ENCODE data around the gene VIT. TPM values are rescaled to one million over a fixed set of nuclear protein-coding genes. Genes with fewer than 3 reads are reported as not detected.

VIT gene
- polyA plus RNA-seq, 1 of the 3 experiments (the other 2 are of a cell fraction), result not detected

GRCh38 chr2:36819095-36819711 lies 122.7 kb downstream of the VIT start:
- Histone ChIP-seq H3K27me3 (ENCODE audit: insufficient read depth) (no peaks in the 10 kb centered on the region), H3K9me2 (no peaks in the 10 kb centered on the region), H3K9me3 (no peaks in the 10 kb centered on the region), H2AFZ (ENCODE audit: low read depth) (no peak overlapping the region), H3K36me3 (replicated peaks in 1 of 2; ENCODE audit: control insufficient read depth in 1 of 2, insufficient read depth in 2 of 2, low read length in 1 of 2) (no peaks in the 10 kb centered on the region), H4K20me1 (ENCODE audit: insufficient read depth) (no peaks in the 10 kb centered on the region), H3K27ac (ENCODE audit: low read depth in 2 of 2, low read length in 1 of 2) (no peak overlapping the region), H3K4me2 (no peak overlapping the region), H3K4me1 (ENCODE audit: control insufficient read depth in 1 of 2, insufficient read depth in 2 of 2, low read depth in 1 of 2, low read length in 1 of 2) (no peaks in the 10 kb centered on the region), H3K9ac (no peak overlapping the region), H3K4me3 (ENCODE audit: low read depth in 2 of 2, low read length in 1 of 2) (no peak overlapping the region), H3K79me2 (ENCODE audit: insufficient read depth) (no peaks in the 10 kb centered on the region), H3F3A (replicated peaks; ENCODE audit: insufficient read depth) (no peaks in the 10 kb centered on the region)
- CTCF ChIA-PET, result interaction anchor here (0.9 kb wide), 1 partner anchor 12 kb away, joined by 3 read pairs; no protein-coding TSS in a partner anchor
- TF ChIP-seq MAX (IDR thresholded peaks at IDR 0.05; ENCODE audit: low read depth), result no peak
- 77% methylated on average over 4 of the region's 4 CpGs for WGBS (ENCODE audit: low lambda C conversion rate)
- POLR2A ChIA-PET, result no interaction called here
- no peak for DNase-seq

GRCh38 chr2:36820942-36821605 lies 124.6 kb downstream of the VIT start:
- ChIA-PET POLR2A (no interaction called here), CTCF (interaction anchor here (1.0 to 1.8 kb wide), 5 partner anchors 27 to 212 kb away, joined by 3 to 8 read pairs (median 4); no protein-coding TSS in a partner anchor)
- no peak for TF ChIP-seq YY1 (IDR thresholded peaks at IDR 0.05; ENCODE audit: low read depth)
- TF ChIP-seq TEAD4 (IDR thresholded peaks at IDR 0.05; ENCODE audit: borderline replicate concordance, insufficient read depth), result no peak
- no peak for TF ChIP-seq FOSL2 (IDR thresholded peaks at IDR 0.05; ENCODE audit: borderline replicate concordance, low read depth)
- TF ChIP-seq NRF1 (IDR thresholded peaks at IDR 0.05; ENCODE audit: low read depth, low read length), result no peak
- no peak overlapping the region for H3K4me3 ChIP-seq (ENCODE audit: low read depth in 2 of 2, low read length in 1 of 2)
- H4K20me1 ChIP-seq (ENCODE audit: insufficient read depth), result no peaks in the 10 kb centered on the region
- H2AFZ ChIP-seq (ENCODE audit: low read depth), result no peak overlapping the region
- H3K36me3 ChIP-seq (replicated peaks in 1 of 2; ENCODE audit: control insufficient read depth in 1 of 2, insufficient read depth in 2 of 2, low read length in 1 of 2), result no peaks in the 10 kb centered on the region
- no peaks in the 10 kb centered on the region for H3K79me2 ChIP-seq (ENCODE audit: insufficient read depth)
- no peak overlapping the region for H3K4me2 ChIP-seq
- 65% methylated on average over 7 of the region's 7 CpGs for WGBS (ENCODE audit: low lambda C conversion rate)
- no peaks in the 10 kb centered on the region for H3K9me2 ChIP-seq
- no peak overlapping the region for H3K27ac ChIP-seq (ENCODE audit: low read depth in 2 of 2, low read length in 1 of 2)
- DNase-seq, result no peak
- no peaks in the 10 kb centered on the region for H3K9me3 ChIP-seq
- H3K4me1 ChIP-seq (ENCODE audit: control insufficient read depth in 1 of 2, insufficient read depth in 2 of 2, low read depth in 1 of 2, low read length in 1 of 2), result no peaks in the 10 kb centered on the region
- no peak overlapping the region for H3K9ac ChIP-seq
- no peaks in the 10 kb centered on the region for H3F3A ChIP-seq (replicated peaks; ENCODE audit: insufficient read depth)
- H3K27me3 ChIP-seq (ENCODE audit: insufficient read depth), result no peaks in the 10 kb centered on the region

- no peaks in the 10 kb centered on the region for H3K79me2 ChIP-seq (ENCODE audit: insufficient read depth)
- ChIA-PET CTCF (interaction anchor here (1.3 kb wide), 1 partner anchor 20 kb away, joined by 3 read pairs; no protein-coding TSS in a partner anchor), POLR2A (no interaction called here)
- H3K4me3 ChIP-seq (ENCODE audit: low read depth in 2 of 2, low read length in 1 of 2), result no peak overlapping the region
- no peaks in the 10 kb centered on the region for H3K9me2 ChIP-seq
- no peaks in the 10 kb centered on the region; the same call in 1 of the 2 replicates for H3K9me3 ChIP-seq
- no peak overlapping the region for H3K4me2 ChIP-seq
- H3K27me3 ChIP-seq (ENCODE audit: insufficient read depth), result no peaks in the 10 kb centered on the region
- H3K27ac ChIP-seq (ENCODE audit: low read depth in 2 of 2, low read length in 1 of 2), result no peak overlapping the region
- no peak overlapping the region for H3K9ac ChIP-seq
- H3F3A ChIP-seq (replicated peaks; ENCODE audit: insufficient read depth), result no peaks in the 10 kb centered on the region
- H2AFZ ChIP-seq (ENCODE audit: low read depth), result no peak overlapping the region
- DNase-seq, result no peak
- no peaks in the 10 kb centered on the region for H3K36me3 ChIP-seq (replicated peaks in 1 of 2; ENCODE audit: control insufficient read depth in 1 of 2, insufficient read depth in 2 of 2, low read length in 1 of 2)
- 82% methylated on average over 10 of the region's 10 CpGs for WGBS (ENCODE audit: low lambda C conversion rate)
- no peaks in the 10 kb centered on the region for H3K4me1 ChIP-seq (ENCODE audit: control insufficient read depth in 1 of 2, insufficient read depth in 2 of 2, low read depth in 1 of 2, low read length in 1 of 2)
- no peaks in the 10 kb centered on the region for H4K20me1 ChIP-seq (ENCODE audit: insufficient read depth)
- TF ChIP-seq, protein P1, sequence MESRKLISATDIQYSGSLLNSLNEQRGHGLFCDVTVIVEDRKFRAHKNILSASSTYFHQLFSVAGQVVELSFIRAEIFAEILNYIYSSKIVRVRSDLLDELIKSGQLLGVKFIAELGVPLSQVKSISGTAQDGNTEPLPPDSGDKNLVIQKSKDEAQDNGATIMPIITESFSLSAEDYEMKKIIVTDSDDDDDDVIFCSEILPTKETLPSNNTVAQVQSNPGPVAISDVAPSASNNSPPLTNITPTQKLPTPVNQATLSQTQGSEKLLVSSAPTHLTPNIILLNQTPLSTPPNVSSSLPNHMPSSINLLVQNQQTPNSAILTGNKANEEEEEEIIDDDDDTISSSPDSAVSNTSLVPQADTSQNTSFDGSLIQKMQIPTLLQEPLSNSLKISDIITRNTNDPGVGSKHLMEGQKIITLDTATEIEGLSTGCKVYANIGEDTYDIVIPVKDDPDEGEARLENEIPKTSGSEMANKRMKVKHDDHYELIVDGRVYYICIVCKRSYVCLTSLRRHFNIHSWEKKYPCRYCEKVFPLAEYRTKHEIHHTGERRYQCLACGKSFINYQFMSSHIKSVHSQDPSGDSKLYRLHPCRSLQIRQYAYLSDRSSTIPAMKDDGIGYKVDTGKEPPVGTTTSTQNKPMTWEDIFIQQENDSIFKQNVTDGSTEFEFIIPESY (IDR thresholded peaks at IDR 0.05; ENCODE audit: borderline replicate concordance, low read depth), result no peak
- TF ChIP-seq JUND (IDR thresholded peaks at IDR 0.05) (no peak), GABPA (IDR thresholded peaks at IDR 0.05; ENCODE audit: low read depth) (no peak), EZH2phosphoT487 (IDR thresholded peaks at IDR 0.05; ENCODE audit: borderline replicate concordance, low read depth) (no peak), NFIC (IDR thresholded peaks at IDR 0.05; ENCODE audit: borderline replicate concordance) (no peak), TCF12 (IDR thresholded peaks at IDR 0.05) (no peak), GATA2 (CRISPR knock-in tag; IDR thresholded peaks at IDR 0.05) (no peak), MAX (IDR thresholded peaks at IDR 0.05; ENCODE audit: low read depth) (no peak), MEF2A (IDR thresholded peaks at IDR 0.05; ENCODE audit: borderline replicate concordance, low read depth) (no peak), ELF1 (IDR thresholded peaks at IDR 0.05) (no peak), TAF1 (IDR thresholded peaks at IDR 0.05; ENCODE audit: borderline replicate concordance, low read depth, low read length) (no peak), RCOR1 (IDR thresholded peaks at IDR 0.05; ENCODE audit: low read length) (no peak), POLR2AphosphoS5 (IDR thresholded peaks at IDR 0.05; ENCODE audit: low read depth, low read length) (no peak)
- TF ChIP-seq, protein P2, sequence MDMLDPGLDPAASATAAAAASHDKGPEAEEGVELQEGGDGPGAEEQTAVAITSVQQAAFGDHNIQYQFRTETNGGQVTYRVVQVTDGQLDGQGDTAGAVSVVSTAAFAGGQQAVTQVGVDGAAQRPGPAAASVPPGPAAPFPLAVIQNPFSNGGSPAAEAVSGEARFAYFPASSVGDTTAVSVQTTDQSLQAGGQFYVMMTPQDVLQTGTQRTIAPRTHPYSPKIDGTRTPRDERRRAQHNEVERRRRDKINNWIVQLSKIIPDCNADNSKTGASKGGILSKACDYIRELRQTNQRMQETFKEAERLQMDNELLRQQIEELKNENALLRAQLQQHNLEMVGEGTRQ (IDR thresholded peaks at IDR 0.05; ENCODE audit: borderline replicate concordance, low read depth, low read length), result no peak
These were observed 127.4 kb downstream of the VIT start for GRCh38 chr2:36823862-36824261.

All from SK-N-SH (cell line).